GM21367 (cell line): Measurements from ENCODE around the gene RAD50.

Experiments
- ATAC-seq: cut with Tn5 transposase; IDR thresholded peaks from one replicate; pipeline ENCODE4 v1.9.1; 2021; ENCODE audit not compliant: unreplicated experiment

The RAD50 gene

DNA sequence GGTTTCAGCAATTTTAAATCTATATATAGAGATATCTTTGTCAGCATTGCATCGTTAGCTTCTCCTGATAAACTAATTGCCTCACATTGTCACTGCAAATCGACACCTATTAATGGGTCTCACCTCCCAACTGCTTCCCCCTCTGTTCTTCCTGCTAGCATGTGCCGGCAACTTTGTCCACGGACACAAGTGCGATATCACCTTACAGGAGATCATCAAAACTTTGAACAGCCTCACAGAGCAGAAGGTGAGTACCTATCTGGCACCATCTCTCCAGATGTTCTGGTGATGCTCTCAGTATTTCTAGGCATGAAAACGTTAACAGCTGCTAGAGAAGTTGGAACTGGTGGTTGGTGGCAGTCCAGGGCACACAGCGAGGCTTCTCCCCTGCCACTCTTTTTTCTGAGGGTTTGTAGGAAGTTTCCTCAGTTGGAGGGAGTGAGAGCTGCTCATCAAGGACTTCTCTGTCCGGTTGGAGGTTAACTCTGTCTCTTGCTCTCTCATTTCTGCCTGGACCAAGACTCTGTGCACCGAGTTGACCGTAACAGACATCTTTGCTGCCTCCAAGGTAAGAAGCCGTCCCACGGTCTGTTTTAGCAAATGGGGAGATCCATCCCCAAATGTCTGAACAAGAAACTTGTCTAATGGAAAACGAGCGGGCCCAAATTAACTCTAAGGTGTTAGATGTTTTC, 117.3 kb downstream of the RAD50 start, which contains the start of gene IL4:
TSS of gene IL4 (plus strand) at position 51 of the 692 bp plus-strand sequence. CDS start at position 113, 62 bp downstream.
- ATAC-seq, result no peak

DNA sequence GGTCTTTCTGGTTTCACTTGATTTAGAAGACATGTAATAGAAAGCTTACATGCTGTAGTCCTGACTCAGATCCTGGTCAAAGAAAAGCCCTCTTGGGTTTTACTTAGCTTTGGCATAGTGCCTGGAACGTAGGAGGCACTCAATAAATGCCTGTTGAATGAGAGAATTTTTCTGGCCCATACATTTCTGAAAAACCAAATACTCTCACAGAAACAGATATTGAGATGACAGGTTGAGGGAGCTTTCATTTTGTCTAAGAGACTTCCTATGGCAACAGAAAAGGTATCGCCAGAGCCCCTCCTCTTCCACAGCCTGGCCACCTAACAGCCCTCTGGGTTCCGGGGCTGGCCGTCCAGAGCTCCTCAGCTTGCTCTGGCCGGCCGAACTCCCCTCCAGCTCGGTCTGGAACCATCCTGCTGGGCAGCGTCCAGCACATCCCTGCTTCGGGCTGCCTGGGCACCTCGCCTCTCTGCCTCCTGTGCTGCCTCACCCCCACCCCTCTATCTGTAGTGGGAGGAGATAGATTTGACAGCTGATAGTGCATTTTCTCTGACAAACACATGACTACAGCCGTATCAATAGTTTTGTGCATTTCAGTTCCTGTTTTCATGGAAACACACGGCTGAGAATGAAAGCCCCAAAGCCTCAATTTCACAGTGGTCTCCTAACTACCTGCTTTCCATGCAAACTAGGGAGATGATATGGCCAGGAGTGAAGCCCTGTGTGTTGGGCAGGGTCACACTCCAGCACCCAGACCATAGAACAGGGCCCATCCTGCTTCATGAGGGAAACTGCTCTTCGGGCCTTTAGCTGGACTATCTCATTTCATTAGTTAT, 118.1 kb downstream of the RAD50 start:
- ATAC-seq, result peak; percentile 62

DNA sequence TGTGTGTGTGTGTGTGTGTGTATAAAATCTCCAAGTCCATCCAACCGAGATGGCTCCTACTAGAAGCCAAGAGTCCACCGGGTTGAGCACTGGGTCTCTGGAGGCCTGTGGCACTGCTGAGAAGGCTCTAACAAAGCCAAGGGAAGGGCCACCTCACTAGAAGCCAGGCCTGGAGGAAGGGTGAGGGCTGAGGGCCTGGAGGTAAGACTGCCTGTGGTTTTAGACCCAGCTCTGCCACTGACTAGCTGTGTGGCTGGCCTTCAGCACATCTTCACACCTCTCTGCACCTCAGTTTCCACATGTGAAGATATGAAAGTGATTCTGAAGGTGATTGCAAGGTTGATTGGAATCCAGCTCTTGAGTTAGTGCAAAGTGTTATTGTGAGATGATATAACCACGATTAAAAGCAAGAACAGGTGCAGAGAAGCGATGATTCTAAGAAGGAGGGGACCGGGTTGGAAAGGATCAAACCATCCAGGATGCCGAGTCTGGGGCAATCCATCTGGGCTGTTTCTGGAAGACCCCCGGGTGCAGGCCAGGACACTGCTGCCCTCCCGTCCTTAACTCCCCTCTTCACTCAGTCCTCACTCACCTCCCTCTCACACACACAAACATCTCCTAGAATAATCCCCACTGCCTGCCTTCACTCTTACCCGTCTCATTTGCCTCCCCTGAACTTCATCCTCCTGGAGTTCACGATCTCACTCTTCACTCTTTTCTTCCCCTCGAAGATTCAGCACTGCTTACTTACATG, 119.3 kb downstream of the RAD50 start:
- no peak for ATAC-seq

DNA sequence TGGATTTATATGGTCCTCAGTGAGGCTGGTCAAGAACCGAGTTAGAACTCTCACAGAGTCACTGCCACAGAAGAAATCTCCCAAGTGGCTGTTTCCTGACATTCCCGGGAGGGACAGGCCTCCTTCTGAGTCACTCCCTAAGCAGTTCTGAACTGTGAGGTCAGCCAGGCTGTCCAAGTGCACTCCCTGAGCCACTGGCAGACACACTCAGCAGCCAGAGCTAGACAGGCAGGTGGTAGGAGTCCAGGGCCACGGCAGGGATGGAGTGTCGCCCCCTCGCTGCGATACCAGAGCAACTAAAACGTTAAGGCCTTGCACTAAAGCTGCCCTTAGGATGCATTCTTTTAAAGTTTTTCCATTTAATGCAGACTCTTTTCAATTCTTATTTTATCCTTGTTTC, 120.4 kb downstream of the RAD50 start:
- ATAC-seq, result no peak

DNA sequence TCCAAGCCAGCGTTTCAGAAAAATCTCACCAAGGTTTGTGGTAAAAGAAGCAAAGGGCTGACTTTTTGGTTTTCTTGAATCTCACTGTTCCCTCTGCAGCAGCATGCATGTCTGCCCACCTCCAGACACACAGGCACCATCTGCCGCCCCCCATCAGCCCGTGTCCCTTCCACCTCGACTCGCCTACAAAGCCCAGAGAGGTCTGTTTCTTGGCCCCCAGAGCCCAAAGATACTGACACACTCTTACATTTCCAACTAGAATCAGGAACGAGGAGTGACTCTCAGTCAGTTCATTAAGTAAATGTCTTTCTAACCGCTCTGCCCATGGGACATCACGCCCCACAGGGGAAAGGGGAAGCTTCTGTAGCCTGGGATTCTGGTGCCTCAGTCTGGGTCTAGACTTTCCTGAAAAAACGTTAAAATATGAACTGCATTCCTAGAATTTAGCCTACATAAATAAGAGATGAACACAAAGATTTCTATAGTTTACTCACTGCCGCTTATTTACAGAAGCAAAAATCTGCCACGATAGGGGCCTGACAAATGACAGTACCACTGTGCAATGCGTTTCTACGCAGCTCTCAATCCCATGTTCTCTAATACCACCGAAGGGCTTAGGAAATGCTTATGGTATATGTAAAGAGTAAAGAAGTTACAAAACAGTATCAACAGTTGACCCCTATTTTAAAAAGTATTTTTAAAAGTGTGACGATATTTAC, 121.1 kb downstream of the RAD50 start:
- ATAC-seq, result no peak

DNA sequence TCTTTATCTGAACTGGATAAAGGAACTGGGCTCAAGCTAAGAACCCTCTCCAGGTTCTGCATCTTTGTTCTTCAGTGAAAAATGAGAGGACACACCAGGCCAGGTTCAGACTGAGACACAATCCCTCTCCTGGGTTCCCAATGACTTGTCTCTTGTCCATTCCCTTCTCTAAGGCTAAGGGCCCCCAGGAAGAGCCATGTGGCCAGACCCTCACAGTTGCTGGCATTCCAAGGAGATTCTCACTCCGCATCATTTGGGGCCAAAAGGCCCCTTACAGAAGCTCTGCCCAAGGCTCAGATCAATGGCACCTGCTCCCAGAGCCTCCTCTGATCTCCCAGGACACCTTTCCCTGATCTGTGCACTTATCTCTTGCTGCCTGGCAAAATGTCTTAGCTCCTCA, 122.0 kb downstream of the RAD50 start:
- ATAC-seq, result no peak

DNA sequence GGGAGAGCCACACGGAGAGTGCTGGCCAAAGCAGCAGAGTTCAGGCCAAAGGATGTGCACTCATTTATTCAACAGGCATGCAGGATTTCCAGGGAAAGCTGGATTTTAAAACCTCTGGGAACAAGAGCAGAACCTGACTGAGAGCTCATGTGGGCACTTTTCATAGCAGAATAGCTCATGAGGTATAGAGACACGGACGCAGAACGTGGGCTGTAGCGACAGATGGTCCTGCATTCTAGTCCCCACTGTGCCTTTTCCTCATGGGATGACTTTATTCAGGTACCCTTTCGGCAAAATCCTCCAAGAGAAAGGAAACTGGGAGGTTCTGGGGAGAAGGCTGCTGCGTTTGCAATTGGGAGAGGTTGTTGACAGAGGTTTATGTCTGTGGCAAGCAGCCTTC, 122.4 kb downstream of the RAD50 start:
- no peak for ATAC-seq

DNA sequence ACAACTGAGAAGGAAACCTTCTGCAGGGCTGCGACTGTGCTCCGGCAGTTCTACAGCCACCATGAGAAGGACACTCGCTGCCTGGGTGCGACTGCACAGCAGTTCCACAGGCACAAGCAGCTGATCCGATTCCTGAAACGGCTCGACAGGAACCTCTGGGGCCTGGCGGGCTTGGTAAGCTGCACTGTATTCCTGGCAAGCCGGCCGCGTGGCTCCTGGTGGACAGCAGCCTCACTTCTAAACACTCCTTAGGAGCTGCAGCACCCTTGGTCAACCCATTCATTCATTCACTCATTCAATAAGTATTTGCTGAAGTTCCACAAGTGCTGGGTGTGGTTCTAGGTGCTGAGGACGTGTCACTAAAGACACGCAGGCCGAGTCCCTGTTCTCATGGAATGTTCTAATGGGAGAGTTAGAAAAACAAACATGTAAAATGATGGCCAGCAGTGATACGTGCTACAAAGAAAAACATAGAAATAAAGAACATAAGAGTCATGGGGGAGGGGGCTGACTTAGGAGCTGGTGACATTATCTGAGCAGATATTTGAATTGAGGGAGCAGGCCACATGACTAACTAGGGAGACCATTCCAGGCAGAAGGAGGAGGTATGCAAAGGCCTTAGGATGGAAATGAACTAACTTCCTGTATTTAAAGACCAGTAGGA, 123.1 kb downstream of the RAD50 start:
- no peak for ATAC-seq

DNA sequence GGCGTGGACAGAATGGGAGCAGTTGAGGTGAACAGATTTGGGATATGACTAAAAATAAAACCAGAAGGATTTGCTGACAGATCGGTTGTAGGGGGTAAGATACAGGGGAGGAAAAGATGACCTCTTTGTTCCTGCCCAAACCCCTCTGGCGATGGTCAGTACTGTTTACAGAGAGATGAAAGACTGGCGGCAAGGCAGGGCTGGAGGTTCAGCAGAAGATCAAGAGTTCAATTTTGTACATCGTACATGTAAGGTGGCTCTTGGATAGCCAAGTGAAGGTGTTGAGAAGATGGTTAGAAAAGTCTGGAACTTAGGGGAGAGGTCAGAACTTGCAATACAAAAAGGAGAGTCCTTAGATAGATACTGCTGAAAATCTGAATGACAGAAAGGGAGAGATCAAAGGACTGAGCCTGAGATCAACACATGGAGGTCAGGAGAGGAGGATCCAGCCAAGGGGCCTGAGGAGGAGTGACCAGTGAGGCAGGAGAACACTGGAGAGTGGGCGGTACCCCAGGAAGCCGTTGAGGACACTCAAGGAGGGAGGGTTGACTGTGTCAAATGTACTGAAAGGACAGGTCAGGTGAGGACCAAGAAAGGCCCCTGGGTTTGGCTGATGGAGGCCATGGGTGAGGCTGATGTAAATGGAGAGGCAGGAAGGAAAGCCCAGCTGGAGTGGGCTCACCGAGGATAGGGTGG, 124.2 kb downstream of the RAD50 start:
- no peak for ATAC-seq

DNA sequence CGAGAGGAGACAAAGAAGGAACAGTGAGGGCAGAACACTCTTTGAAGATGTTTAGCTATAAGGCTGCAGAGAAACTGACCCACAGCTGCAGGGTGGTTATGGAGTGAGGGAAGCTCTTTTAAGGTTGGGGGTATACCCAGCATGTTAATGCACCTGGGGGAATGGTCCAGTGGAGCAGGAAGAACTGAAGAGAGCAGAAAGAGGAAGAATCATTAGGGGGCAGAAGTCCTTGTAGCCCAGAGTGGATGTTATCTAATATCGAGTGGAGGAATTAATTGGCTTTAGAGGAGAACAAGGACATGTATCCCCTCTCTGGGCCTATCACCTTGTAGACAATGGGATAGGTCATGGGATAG, 124.7 kb downstream of the RAD50 start:
- ATAC-seq, result no peak

DNA sequence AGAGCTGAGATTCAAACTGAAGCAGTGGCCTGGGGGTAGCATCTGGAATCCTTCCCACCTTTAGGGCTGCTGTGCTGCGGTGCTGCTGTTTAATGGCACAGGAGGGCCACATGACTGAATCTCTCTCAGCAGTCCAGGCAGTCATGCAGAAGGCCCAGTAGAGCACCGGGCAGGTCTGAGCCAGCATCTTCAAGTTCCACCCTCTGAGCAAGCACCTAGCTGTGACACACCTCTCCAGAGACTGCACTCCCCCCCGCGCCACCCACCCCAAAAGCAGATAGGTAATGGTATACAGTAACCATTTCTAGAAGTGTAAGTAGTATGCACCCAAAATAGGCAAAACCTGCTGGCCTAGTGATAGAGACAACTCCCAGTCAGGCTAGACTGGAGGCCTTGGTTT, 125.2 kb downstream of the RAD50 start:
- ATAC-seq, result no peak

DNA sequence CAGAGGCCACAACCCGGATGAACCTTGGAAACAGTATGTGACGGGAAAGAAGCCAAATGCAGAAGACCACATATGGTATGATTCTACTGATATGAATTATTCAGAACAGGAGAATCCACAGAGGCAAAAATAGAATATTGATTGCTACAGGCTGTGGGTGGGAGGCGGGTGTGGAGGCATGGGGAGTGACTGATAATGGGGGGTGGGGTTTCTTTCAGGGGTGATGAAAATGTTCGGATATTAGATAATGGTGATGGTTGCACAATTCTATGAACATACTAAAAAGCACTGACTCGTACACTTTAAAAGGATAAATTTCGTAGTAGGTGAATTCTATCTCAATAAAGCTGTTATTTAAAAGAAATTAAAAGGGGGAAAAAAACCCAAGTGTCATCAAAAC, 127.7 kb downstream of the RAD50 start:
- no peak for ATAC-seq

DNA sequence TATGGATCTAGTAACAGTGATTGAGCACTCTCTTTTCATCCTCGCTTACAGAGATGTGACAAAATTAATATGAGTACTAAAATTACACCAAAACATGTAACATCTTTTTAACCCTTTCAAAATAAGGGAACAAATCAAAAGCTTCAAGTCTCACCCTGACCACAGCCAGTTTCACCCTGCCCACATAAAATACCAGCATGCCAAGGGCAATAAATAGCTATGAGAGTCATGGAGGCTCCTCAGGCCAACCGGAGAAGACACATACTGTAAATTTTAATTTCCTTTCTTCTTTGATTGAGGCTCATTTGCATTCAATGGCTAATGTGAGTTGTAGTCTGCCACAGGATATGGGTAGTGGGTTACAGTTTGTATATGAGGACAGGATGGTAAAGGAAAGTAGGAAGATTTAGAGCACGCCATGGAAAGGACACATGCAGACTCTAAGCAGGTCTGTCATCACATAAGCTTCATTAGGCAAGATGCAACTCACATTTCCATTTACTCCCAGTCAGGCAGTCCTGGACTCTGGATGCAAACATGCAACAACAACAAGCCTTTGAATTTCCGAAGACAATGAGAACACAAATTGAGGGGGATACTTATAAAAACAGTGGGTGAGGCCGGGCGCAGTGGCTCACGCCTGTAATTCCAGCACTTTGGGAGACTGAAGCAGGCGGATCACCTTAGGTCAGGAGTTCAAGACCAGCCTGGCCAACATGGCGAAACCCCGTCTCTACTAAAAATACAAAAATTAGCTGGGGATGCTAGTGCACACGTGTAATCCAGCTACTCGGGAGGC, 128.3 kb downstream of the RAD50 start:
- ATAC-seq, result no peak

DNA sequence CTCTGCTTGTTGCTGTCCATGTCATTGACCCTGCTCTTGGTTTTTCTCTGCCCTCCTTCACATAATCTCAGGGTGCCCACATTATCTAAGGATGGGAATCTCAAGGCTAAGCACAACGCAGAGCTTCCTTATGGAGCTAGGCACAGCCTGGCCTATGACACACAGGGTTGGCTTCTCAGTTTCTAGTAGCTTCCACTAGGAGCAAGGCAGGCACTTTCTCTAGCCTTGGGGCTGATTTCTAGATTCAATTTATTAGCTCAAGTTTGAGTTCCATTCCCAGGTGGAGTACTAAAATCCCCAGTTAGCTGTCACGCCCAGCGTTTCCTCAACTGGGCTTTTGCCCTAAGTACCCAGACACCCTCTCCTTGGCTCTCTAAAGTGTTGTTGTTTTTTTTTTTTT, 129.4 kb downstream of the RAD50 start:
- ATAC-seq, result no peak

DNA sequence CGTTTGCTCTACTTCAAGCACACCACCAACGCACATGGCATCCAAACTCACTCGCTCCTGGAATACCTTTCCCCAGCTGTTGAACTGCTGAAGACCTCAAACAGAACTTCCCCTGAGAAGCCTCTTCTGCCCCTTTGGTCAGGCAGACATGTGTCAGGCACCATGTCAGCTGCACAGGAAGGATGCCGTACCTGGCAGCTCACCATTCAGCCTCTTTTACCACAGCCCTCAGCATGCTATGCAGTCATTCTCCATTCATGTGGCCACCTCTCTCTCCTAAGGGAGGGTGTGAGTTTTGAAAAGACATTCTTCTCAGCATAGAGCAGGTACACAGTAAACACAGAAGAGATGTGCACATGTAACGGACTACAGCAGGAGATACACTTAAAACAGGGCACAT, 131.2 kb downstream of the RAD50 start:
- no peak for ATAC-seq

DNA sequence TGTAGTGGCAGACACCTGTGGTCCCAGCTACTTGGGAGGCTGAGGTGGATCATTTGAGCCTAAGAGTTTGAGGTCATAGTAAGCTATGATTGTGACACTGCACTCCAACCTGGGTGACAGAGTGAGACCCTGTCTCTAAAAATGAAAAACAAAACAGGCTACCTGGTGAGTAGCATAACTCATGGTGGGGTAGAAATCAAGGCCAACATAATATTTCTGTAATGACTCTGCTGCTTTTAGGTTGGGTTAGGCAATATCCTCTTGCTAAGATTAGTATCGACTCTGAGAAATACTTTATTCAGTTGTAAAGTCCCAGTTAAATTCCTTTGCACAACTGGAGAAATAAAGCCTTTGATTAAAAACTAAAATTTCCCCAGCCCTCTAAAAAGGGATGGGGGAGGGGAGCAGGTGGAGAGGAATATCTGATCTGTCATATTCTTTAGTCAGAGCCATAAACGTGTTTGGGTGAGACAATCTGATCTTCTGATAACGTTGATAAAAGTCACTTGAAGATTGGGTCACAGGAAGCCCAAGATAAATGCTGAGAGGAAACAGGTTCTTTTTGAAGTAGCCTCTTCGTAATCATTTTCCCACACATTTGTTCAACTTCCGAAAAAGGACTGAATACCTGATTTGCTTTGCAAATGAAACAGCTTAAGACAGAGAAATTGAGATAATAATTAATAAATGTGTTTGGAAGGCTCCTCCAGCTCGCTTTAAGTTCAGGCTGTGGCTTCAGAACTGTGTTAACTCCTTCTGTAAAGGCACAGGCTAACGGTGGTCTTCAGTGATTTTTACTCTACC, 132.0 kb downstream of the RAD50 start:
- no peak for ATAC-seq

DNA sequence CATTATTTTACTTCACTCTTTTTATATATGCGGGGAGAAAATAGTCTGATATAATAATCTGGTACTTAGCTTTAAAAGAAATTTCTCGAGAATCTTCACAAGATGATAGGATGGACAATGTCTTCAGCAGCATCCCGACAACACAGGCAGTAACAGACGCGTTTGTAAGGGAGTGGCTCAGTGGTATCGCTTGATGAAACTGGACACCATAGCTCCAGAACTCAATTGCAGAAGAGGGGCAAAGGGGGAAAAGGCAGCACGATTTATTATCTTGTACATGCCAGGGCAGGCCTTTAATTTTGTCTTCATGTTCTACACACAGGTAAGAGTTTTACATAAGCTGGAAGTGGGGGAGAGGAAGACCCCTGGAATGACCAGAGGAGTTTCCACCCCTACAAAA, 132.7 kb downstream of the RAD50 start:
- ATAC-seq, result no peak

DNA sequence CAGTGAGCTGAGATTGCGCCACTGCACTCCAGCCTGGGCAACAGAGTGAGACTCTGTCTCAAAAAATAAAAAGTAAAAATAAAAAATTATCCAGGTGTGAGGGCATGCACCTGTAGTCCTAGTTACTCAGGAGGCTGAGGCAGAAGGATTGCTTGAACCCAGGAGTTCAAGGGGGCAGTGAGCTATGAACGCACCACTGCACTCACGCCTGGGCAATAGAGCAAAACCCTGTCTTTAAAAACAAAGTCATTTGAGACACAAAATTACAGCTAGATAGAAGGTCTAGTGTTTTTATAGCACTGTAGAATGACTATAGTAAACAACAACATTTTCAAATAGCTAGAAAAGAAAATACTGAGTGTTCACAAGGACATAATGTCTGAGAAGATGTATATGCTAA, 133.4 kb downstream of the RAD50 start:
- no peak for ATAC-seq
